GM15510 (cell line): ENCODE results near the gene VRK1.

ENCODE experiments used
- POLR2A ChIP-seq: IDR thresholded peaks from 3 replicates; pipeline ENCODE4 v1.6.1; 2011; ENCODE audit warnings: borderline replicate concordance; ENCODE audit not compliant: insufficient read length; ENCODE audit errors: extremely low read depth

Gene VRK1

GRCh38 chr14:96888158-96888557, 91.0 kb downstream of the VRK1 start:
- TF ChIP-seq POLR2A: no peak

- no peak for TF ChIP-seq POLR2A
These were observed 91.4 kb downstream of the VRK1 start for GRCh38 chr14:96888593-96888992.

GRCh38 chr14:96889091-96889490, 91.9 kb downstream of the VRK1 start:
- TF ChIP-seq POLR2A: no peak

- TF ChIP-seq POLR2A: no peak
These were observed 96.9 kb downstream of the VRK1 start for GRCh38 chr14:96893966-96894622.

GRCh38 chr14:96894966-96895365, 97.8 kb downstream of the VRK1 start:
- TF ChIP-seq POLR2A: no peak

GRCh38 chr14:96895658-96896271, 98.6 kb downstream of the VRK1 start:
- no peak for TF ChIP-seq POLR2A

- no peak for TF ChIP-seq POLR2A
These were observed 100.0 kb downstream of the VRK1 start for GRCh38 chr14:96897184-96897583.

- no peak for TF ChIP-seq POLR2A
These were observed 104.0 kb downstream of the VRK1 start for GRCh38 chr14:96901227-96901626.

GRCh38 chr14:96902004-96902403, 104.8 kb downstream of the VRK1 start:
- TF ChIP-seq POLR2A: no peak

GRCh38 chr14:96903444-96904023, 106.4 kb downstream of the VRK1 start:
- TF ChIP-seq POLR2A: no peak

GRCh38 chr14:96904201-96904600, 107.0 kb downstream of the VRK1 start:
- no peak for TF ChIP-seq POLR2A

GRCh38 chr14:96905065-96905464, 107.9 kb downstream of the VRK1 start:
- no peak for TF ChIP-seq POLR2A

GRCh38 chr14:96905825-96906224, 108.6 kb downstream of the VRK1 start:
- TF ChIP-seq POLR2A: no peak

- TF ChIP-seq POLR2A: no peak
These were observed 109.3 kb downstream of the VRK1 start for GRCh38 chr14:96906434-96906833.

GRCh38 chr14:96909841-96910364, 112.7 kb downstream of the VRK1 start:
- TF ChIP-seq POLR2A: no peak
